Right lobe of liver (tissue), 4 donors: ENCODE measurements around the gene ZMYND19.

Experiments
- POLR2A ChIP-seq: fragments of 450-650 bp; IDR thresholded peaks from one replicate; pipeline ENCODE4 v1.6.1; 2017; ENCODE audit warnings: antibody characterized with exemption, mild to moderate bottlenecking
- TF ChIP-seq, protein P1 (sequence below), 4 donors: fragments of 200-600 bp in 3 of 4; fragments of 450-650 bp in 1 of 4; IDR thresholded peaks; one replicate each; pipeline versions ENCODE4 v1.5.1 to v1.8.0; 2016 to 2022; ENCODE audit warnings: antibody characterized with exemption in 4 of 4, mild to moderate bottlenecking in 2 of 4
- donor health status: DM: no; HTN: no; CAD: no.
- donor health status: DM: no; HTN: no; CAD: no.
- donor health status: DM: no; HTN: yes; CAD: no.

DNA sequence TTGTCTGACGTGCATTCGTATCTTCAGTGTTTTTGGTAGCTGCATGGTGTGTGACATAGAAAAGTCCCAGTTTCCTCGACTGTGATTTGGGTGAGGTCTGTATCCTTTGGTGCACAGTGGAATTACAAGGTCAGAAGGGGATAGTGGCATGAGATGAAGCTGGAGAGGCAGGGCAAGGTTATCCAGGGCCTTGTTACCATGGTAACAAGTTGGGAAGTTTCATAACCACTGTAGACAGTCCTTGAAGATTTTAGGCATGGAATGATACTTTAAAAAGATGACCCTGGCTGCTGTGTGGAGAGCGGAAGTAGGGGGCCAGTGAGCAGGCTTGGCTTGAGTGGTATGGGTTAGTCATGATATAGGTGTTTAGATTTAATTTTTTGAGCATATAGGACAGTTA, 40.4 kb upstream of the ZMYND19 start:
- TF ChIP-seq POLR2A = no peak
- TF ChIP-seq, protein P1, sequence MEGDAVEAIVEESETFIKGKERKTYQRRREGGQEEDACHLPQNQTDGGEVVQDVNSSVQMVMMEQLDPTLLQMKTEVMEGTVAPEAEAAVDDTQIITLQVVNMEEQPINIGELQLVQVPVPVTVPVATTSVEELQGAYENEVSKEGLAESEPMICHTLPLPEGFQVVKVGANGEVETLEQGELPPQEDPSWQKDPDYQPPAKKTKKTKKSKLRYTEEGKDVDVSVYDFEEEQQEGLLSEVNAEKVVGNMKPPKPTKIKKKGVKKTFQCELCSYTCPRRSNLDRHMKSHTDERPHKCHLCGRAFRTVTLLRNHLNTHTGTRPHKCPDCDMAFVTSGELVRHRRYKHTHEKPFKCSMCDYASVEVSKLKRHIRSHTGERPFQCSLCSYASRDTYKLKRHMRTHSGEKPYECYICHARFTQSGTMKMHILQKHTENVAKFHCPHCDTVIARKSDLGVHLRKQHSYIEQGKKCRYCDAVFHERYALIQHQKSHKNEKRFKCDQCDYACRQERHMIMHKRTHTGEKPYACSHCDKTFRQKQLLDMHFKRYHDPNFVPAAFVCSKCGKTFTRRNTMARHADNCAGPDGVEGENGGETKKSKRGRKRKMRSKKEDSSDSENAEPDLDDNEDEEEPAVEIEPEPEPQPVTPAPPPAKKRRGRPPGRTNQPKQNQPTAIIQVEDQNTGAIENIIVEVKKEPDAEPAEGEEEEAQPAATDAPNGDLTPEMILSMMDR (IDR thresholded peaks at IDR 0.05) = no peak
